GM18511 (cell line): Measurements from ENCODE around the gene ERFE.
"Not testable (repeated sequence)": the region's sequence is repeated elsewhere in the genome, so short reads cannot be mapped to it uniquely, and the experiment has no call there.

ENCODE experiments used
- ATAC-seq: cut with Tn5 transposase; IDR thresholded peaks from one replicate; pipeline ENCODE4 v1.9.1; 2021; ENCODE audit warnings: mild to moderate bottlenecking, moderate library complexity; ENCODE audit not compliant: unreplicated experiment

ERFE gene

GRCh38 chr2:238158509-238159070 is at the start of gene ERFE:
TSS of gene ERFE (plus strand) at chr2:238158970. CDS start at chr2:238159008, 38 bp downstream.
- peak; percentile 58 for ATAC-seq

DNA sequence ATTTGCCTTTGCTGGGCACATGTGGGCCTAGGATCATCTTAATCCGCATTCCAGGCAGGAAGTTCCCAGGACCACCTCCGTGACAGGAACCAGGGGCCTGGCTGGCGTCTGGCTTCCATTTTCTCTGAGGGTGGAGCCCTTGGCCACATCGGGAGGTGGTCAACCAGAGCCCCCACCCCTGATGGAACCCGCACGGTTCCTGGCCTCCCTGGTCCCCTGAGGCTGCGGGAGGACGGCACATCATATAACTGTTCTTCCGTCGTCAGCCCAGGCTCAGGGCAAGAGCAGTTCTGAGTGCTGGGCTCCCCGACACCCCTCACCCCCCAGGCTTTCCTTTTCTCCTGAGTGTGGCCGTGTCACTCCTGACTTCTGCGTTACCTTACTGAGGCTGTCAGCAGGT is 45.2 kb upstream of the ERFE start:
- no peak for ATAC-seq

GRCh38 chr2:238114331-238114841 is 44.4 kb upstream of the ERFE start:
- no peak for ATAC-seq

DNA sequence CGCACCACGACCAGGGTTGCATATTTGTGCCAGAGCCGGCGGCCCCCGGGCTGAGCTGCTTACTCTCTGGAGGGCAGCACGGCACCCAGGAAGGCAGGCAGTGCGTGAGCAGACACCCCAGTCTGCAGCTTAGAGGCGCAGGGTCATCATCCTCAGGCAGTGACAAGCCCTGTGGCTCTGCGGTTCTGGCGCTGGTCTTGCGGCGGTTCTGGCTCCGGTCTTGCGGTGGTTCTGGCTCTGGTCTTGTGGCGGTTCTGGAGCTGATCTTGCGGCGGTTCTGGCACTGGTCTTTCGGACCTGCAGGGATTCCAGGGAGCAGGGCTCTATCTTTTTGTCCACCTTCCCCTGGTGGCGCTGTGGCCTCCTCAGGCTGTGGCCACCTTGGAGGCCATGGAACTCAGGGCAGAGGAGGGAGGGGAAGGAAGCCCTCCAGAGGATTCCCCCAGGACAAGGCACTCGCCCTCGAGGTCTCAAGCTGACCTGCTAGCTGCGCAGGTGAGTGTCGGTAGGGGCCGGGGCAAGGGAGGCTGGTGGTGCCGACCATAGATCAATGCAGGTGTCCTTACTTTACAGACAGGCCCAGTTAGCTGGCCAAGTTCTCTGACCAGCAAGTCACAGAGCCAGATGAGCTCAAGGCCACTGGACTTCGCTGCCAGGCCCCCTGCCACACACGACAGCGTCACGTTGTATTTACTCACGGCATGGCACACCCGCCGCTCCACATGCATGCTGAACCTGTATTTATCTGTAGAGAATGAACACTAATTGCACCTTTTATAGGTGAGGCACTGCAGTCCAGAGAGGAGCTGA is 43.7 kb upstream of the ERFE start:
- ATAC-seq: no peak

- ATAC-seq: not testable (repeated sequence)
Observed at GRCh38 chr2:238115709-238116108, 43.1 kb upstream of the ERFE start.

DNA sequence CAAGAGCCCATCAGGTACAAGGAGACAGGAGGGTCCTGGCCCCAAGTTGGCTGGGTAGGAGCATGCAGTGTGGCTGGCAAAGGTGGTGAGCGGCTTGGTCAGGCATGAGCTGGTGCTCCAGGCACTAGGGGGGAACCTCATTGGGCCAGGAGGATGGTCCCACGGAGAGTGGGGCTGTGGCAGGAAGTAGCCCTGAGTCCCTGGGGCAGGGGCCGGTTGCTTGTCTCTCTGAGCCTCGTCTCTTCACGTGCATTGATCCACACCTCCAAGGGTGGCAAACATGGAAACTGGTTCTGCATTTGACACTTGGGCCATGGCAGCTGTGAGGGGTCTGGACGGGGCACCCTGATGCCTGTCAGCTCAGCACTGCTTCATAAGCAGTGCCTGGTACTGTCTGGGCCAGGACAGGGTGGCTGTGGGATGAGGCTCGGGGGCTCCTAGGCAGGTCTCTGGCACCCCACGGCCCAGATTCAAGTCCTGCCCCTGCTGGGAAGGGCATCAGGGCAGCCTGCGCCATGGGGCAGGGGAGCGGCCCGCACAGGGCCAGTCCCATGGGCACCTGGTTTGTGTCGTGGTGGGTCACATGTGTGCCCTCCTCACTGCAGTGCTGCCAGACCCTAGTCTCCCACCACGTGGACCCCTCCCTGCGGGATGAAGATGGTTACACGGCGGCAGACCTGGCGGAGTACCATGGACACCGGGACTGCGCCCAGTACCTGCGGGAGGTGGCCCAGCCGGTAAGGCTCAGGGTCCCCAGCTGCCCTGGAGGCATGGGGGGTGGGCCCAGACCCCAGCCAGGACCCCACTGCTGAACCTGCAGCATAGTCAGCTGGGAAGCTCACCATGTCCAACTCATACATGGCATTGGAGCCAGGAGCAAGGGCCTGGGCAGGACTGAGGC is 42.2 kb upstream of the ERFE start:
- no peak for ATAC-seq

DNA sequence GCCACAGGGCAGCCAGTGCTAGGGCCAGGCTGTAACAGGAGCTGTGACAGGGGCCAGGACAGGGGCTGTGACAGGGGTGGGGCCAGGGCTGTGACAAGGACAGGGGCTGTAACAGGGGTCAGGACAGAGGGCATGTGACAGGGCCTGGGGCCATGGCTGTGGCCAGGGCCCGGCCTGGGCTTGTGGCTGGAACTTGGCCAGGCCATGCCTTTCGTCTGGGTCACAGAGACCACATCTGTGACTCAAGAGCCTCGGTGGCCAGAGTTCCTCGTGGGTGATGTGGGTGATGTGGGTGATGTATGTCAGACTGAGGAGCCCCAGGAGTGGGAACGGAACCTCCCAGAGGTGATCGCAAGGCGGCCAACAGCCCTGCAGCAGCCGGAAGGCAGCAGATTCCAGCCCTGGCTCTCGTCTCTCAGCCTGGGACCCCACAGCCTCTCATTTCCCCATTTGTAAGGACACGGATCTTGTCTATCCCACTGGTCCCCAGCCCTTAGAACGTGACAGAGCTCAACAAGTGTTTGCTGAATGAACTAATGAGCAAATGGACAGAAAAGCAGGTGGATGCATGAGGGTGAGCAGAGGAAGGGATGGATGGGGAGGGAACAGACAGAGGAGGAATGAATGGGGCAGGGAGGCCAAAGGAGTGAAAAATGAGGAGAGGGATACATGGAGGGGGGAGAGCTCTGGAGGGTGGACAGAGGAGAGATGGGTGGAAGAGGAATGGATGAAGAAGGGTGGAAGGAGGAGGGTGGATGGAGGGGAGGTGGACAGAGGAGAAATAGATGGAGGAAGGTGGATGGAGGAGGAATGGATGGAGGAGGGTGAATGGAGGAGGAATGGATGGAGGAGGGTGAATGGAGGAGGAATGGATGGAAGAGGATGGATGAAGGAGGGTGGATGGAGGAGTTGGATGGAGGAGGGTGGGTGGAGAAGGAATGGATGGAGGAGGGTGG is 41.3 kb upstream of the ERFE start:
- ATAC-seq: no peak

DNA sequence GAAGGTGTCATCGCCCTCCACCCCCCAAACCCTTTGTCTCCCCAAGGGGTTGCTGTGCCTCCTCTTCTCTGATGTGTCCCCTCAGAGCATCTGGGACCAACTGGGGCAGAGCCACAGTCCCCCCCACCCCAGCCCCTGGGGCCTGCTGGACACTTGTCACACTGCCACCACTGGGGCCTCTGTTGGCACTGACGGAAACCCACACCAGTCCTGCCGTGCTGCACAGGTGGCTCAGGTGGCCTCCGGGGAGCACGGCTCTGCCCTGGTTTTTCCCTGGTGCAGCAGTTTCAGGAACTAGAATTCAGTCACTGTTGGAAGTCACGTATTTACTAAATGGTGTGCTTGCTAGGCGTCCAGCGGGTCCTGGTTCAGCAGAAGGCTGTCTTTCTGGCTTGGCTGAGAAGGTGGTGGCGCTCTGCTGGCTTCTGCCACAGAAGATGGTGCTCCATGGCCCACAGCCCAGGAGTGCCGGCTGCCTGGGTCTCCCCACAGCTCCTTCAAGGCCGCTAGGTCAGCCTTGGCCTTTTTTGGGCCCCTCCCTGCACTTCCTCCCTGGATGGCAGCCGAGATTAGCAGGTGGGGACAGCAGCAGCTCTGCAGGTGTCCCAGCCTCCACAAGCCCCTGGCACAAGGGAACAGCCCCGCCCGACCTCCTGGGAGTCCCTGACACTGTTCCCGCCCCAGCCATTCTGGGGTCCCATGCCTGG is 38.9 kb upstream of the ERFE start:
- peak; percentile 46 for ATAC-seq

GRCh38 chr2:238120463-238121298 is 38.1 kb upstream of the ERFE start:
- ATAC-seq: no peak

DNA sequence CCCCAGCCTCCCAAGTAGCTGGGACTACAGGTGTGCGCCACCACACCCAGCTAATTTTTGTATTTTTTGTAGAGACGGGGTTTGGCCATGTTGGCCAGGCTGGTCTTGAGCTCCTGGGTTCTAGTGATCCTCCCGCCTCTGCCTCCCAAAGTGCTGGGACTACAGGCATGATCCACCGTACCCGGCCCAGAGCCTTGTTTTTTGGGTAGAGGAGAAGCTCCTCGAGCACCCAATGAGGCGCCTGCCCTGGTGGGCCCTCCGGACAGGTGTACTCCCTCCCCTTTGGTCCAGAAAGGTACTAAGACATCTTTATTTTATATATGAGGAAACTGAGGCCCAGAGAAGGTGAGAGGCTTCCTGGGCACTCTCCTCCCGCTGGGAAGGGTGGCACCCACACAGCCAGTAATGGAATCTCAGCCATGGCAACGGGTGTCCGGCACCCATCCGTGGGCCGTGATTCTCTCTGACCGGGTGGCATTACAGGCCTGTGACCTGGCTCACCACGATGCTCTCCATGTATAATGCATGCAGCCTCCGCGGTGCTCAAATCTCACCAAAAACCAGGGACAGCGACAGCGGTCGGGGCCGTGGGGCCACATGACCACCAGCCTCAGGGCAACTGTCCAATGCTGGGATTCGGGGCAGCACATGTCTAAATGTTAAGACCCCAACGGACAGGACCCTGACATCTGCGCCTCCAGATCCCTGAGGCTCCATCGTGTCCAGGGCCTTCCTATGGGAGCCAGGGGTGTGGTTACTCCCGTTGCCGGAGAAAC is 37.1 kb upstream of the ERFE start:
- ATAC-seq: no peak

DNA sequence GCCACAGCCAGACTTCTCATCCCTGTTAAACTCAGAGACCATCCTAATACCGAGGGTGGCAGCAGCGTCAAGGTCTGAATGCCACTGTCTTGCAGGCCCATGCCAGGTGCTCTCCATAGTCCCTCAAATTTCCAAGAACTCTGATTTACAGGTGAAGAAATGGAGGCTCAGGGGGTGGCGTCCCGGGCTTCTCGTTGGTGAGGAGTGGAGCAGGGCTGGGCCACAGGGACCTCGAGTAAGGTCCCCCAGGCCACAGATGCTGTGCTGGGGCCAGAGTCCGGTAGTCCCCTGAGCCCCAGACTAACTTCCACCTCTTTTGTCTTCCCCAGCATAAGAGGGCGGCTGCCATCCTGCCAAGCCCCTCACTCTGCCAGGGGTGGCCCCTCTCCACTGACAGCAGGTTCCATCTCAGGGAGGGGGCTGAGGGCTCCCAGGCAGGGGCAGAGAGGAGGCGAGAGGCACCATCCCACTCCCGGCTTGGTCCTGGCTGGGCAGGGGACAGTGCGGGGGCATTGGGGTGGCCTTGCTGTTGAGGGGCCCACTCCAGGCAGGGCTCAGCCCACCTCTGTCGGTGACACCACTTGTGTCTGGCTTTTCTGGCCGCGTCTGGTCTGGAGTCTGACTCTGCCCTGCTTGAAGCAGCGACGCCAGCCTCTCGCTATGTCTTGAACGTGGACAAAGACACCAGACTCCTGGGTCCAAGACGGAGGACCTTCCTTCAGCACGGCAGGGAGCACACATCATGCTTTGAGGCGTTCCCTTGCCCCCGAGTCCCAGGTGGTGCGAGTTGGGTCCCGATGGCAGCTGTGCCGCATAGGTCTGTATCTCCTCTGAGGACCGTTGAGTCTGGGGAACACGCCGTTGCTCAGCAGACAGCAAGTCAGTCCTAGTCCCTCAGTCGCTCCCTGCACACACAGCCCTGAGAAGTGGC is 36.2 kb upstream of the ERFE start:
- no peak for ATAC-seq

DNA sequence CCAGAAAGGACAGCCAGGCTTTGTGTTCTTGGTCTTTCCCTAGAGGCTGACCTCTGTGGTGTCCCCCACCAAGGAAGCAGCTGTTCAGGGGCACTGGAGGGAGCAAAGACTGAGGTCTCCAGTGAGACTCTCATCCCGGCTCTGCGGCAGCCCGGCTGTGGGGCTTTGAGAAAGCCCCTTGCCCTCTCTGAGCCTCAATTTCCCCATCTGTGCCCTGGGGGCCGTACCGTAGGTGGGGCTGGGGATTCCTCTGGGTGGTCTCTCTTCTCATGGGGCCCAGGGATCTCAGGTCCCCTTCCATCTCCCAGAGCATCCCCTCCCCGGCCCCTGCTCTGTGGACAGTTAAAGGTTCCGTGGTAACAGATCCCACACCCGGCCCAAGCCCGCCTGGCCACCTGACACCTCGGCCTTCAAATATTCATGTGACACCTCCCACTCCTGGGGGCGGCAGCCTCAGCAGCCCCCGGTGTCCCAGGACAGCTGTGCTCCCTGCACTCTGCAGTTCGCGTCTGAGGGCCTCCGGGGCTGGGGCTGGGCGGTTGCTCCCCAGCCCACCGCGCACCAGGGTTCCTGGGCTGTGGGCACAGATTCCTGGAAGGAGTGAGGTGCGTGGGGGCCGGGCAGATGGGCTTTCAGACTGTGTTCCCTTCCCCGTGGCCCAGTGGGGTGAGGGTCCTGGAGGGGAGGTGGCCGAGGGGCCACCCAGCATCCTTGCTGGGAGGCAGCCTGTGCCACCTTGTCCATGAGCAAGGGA is 35.4 kb upstream of the ERFE start:
- no peak for ATAC-seq

GRCh38 chr2:238123991-238124470 is 34.7 kb upstream of the ERFE start:
- ATAC-seq: no peak

GRCh38 chr2:238124488-238125126 is 34.2 kb upstream of the ERFE start:
- no peak for ATAC-seq

- ATAC-seq: no peak
Observed at GRCh38 chr2:238125127-238125885, 33.5 kb upstream of the ERFE start.
